Epithelial cell of esophagus (primary cell): ENCODE data around the gene GPNMB.

Experiments
- DNase-seq: peaks from one replicate; pipeline ENCODE4 v3.0.0; 2010; ENCODE audit warnings: low read depth
- H3K4me3 ChIP-seq: 2 replicates; pipeline ENCODE4 v1.5.1; 2011; ENCODE audit warnings: mild to moderate bottlenecking, low read length, control low read depth
- CTCF ChIP-seq: IDR thresholded peaks from 2 replicates; pipeline ENCODE4 v1.5.1; 2011; ENCODE audit warnings: low read depth, mild to moderate bottlenecking, low read length, control low read depth, inconsistent platforms; ENCODE audit not compliant: insufficient read depth; ENCODE audit errors: missing control alignments

GPNMB gene

GRCh38 chr7:23238983-23239652, 7.5 kb upstream of the GPNMB start:
- no peak for DNase-seq
- H3K4me3 ChIP-seq, result no peak overlapping the region
- no peak for TF ChIP-seq CTCF

- DNase-seq, result no peak
- TF ChIP-seq CTCF, result no peak
- no peak overlapping the region for H3K4me3 ChIP-seq
Measured at GRCh38 chr7:23239698-23240097, 6.9 kb upstream of the GPNMB start.

- DNase-seq, result peak; percentile 87
- TF ChIP-seq CTCF, result no peak
- no peak overlapping the region for H3K4me3 ChIP-seq
Measured at GRCh38 chr7:23242321-23242720, 4.3 kb upstream of the GPNMB start.

- no peak for DNase-seq
- no peak for TF ChIP-seq CTCF
- no peak overlapping the region for H3K4me3 ChIP-seq
Measured at GRCh38 chr7:23242935-23243334, 3.6 kb upstream of the GPNMB start.

GRCh38 chr7:23247046-23247602, 549 bp downstream of the GPNMB start:
- no peak for DNase-seq
- TF ChIP-seq CTCF, result no peak
- no peak overlapping the region for H3K4me3 ChIP-seq

GRCh38 chr7:23247603-23248335, 1.2 kb downstream of the GPNMB start:
- no peak for DNase-seq
- H3K4me3 ChIP-seq, result no peak overlapping the region
- no peak for TF ChIP-seq CTCF
